Measurements from ENCODE around the gene DIAPH2. TPM values are rescaled to one million over a fixed set of nuclear protein-coding genes. Genes with fewer than 3 reads are reported as not detected.

Gene DIAPH2
- total RNA-seq, 1 experiment from 2014 or later: 15.9 TPM

GRCh38 chrX:96682516-96682915 is 2.1 kb upstream of the DIAPH2 start:
- Mint-ChIP-seq H3K9me3 (no peaks in the 10 kb centered on the region), H3K4me1 (peaks cover 17% of the 10 kb centered on the region), H3K4me3 (no peak overlapping the region), H3K27ac (no peak overlapping the region), H3K36me3 (no peaks in the 10 kb centered on the region), H3K27me3 (ENCODE audit: low read depth) (peaks cover 3% of the 10 kb centered on the region)
- TF ChIP-seq, protein P1, sequence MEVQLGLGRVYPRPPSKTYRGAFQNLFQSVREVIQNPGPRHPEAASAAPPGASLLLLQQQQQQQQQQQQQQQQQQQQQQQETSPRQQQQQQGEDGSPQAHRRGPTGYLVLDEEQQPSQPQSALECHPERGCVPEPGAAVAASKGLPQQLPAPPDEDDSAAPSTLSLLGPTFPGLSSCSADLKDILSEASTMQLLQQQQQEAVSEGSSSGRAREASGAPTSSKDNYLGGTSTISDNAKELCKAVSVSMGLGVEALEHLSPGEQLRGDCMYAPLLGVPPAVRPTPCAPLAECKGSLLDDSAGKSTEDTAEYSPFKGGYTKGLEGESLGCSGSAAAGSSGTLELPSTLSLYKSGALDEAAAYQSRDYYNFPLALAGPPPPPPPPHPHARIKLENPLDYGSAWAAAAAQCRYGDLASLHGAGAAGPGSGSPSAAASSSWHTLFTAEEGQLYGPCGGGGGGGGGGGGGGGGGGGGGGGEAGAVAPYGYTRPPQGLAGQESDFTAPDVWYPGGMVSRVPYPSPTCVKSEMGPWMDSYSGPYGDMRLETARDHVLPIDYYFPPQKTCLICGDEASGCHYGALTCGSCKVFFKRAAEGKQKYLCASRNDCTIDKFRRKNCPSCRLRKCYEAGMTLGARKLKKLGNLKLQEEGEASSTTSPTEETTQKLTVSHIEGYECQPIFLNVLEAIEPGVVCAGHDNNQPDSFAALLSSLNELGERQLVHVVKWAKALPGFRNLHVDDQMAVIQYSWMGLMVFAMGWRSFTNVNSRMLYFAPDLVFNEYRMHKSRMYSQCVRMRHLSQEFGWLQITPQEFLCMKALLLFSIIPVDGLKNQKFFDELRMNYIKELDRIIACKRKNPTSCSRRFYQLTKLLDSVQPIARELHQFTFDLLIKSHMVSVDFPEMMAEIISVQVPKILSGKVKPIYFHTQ (CRISPR knock-in tag; IDR thresholded peaks at IDR 0.05): no peak
- no peak for TF ChIP-seq RORB (CRISPR knock-in tag; IDR thresholded peaks at IDR 0.05)
- POLR2A ChIA-PET: no interaction called here
- no peak for ATAC-seq
- CTCF ChIA-PET: no interaction called here
- no peak for DNase-seq (ENCODE audit: low spot score)

DNA sequence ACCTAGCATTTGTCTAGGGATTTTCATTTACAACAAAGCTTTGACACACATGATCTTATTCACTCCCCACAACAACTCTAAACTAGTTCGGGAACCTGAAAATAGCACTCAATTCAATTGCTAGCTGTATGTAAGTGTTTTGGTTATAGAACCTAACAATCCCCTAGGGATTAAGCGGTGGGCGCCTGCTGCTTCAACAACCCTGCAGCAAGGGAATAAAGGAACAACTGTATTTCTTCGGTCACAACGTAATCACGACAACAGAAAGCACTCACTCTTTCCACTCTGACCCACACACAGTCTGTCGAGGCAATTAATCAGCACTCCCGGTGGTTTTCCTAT is 674 bp upstream of the DIAPH2 start:
- Mint-ChIP-seq H3K9me3 (no peaks in the 10 kb centered on the region), H3K27me3 (ENCODE audit: low read depth) (no peaks in the 10 kb centered on the region; the same call in none of the 2 replicates), H3K4me1 (peaks cover 26% of the 10 kb centered on the region), H3K27ac (no peak overlapping the region), H3K4me3 (peak overlapping the region; percentile 86), H3K36me3 (no peaks in the 10 kb centered on the region)
- DNase-seq (ENCODE audit: low spot score) (no peak), ATAC-seq (no peak)
- POLR2A ChIA-PET: no interaction called here
- TF ChIP-seq CREB1 (CRISPR knock-in tag; IDR thresholded peaks at IDR 0.05): no peak
- TF ChIP-seq TEAD4 (CRISPR knock-in tag; IDR thresholded peaks at IDR 0.05): no peak
- CTCF ChIA-PET: interaction anchor here (0.6 kb wide), 1 partner anchor 86 kb away, joined by 5 read pairs; no protein-coding TSS in a partner anchor

DNA sequence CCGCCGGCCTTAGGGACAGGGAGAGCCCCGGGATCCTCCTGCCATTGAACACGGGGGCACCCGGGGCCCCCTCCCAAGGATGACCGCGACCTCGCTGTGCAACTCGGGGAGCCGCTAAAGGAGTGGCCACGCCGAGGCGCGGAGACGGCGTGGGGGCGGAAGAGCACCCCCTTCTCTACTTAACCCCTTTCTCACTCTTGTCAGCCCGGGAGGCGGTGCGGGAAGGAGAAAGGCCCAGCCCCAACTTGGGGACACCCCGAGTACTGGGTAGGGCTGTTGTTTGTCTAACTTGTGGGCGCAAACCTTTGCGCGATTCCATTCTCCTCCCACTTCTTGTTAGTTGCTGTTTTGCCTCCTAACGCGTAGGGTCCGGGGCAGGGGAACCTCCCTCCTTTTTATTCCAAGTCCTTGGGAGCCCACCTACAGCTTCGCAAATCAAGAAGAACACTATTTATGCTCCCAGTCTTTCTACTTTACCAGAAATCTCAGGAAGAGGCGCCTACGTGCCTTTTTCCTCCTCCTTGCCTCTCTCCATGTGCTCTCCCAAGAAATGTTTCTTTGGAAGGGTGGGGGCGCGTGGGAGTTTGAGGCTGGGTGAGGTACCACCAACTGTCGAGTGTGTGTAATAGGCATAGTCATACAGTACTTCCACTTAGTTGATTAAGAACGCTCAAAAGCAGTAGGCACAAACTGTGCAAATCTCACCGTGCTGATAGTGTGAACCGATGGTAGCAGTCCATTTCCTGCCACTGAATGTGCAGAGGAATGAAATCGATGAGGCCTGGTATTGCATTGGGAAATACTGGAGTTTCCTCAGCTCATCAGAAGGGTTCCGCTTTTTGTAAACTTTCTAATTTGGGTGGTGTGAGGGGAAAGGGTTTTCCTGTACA is 813 bp downstream of the DIAPH2 start:
- POLR2A ChIA-PET: no interaction called here
- peak; percentile 7 for ATAC-seq
- TF ChIP-seq HMGXB4 (CRISPR knock-in tag; IDR thresholded peaks at IDR 0.05): 0 out of 2 replicates have a peak, but pooled peaks have one; percentile 48
- no peak for TF ChIP-seq ZNF425 (CRISPR knock-in tag; conservative IDR thresholded peaks at IDR 0.05)
- peaks cover 39% of the 10 kb centered on the region for H3K4me1 Mint-ChIP-seq
- peak overlapping the region; percentile 86 for H3K4me3 Mint-ChIP-seq
- CTCF ChIA-PET: no interaction called here
- H3K36me3 Mint-ChIP-seq: no peaks in the 10 kb centered on the region
- peak; percentile 12 for DNase-seq (ENCODE audit: low spot score)
- H3K27ac Mint-ChIP-seq: no peak overlapping the region; the same call in 1 of the 2 replicates
- H3K27me3 Mint-ChIP-seq (ENCODE audit: low read depth): no peaks in the 10 kb centered on the region; the same call in none of the 2 replicates
- no peaks in the 10 kb centered on the region for H3K9me3 Mint-ChIP-seq

DNA sequence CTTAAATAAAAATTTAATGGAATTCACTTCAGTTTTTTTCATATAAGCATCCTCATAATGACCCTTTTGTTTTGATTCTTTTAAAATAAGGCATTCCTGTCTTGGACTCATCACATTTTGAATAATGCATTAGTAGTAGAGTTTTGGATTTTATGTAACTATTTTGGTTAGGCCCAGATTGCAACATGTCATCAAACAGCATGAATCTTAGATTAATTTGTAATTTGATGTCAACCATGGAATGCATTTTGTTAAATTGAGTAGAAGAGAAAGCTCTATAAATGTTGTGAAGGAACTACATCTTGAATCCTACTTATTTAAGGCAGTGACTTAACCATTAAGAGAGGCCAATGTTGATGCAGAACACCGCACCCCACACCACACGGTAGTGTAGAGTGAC is 3.1 kb downstream of the DIAPH2 start:
- H3K4me1 Mint-ChIP-seq: peaks cover 42% of the 10 kb centered on the region
- POLR2A ChIA-PET: no interaction called here
- TF ChIP-seq CTCF (IDR thresholded peaks at IDR 0.05) (no peak), ESRRA (CRISPR knock-in tag; IDR thresholded peaks at IDR 0.05; ENCODE audit: borderline replicate concordance) (no peak), ZSCAN18 (CRISPR knock-in tag; IDR thresholded peaks at IDR 0.05) (no peak), ZNF219 (CRISPR knock-in tag; IDR thresholded peaks at IDR 0.05; ENCODE audit: borderline replicate concordance) (no peak), PRDM15 (CRISPR knock-in tag; IDR thresholded peaks at IDR 0.05) (no peak), CBFB (CRISPR knock-in tag; IDR thresholded peaks at IDR 0.05; ENCODE audit: low read depth) (no peak), SMAD3 (CRISPR knock-in tag; IDR thresholded peaks at IDR 0.05; ENCODE audit: borderline replicate concordance) (no peak)

More for the DNA sequence above, 3.1 kb downstream of the DIAPH2 start:
- Mint-ChIP-seq H3K27me3 (ENCODE audit: low read depth) (no peaks in the 10 kb centered on the region; the same call in none of the 2 replicates), H3K4me3 (no peak overlapping the region), H3K36me3 (no peaks in the 10 kb centered on the region), H3K27ac (no peak overlapping the region), H3K9me3 (no peaks in the 10 kb centered on the region)
- ATAC-seq (no peak), DNase-seq (ENCODE audit: low spot score) (no peak)
- CTCF ChIA-PET: no interaction called here
